Esophagus muscularis mucosa (tissue), 4 donors: ENCODE data around the gene TPD52L2.

Source experiments
- CTCF ChIP-seq, 3 experiments: fragments of 200-600 bp in 2 of 3; fragments of 450-650 bp in 1 of 3; sonication (generic) in 2 of 3; IDR thresholded peaks; one replicate each; pipeline ENCODE4 v1.5.1; 2017 to 2019; ENCODE audit warnings: antibody characterized with exemption in 3 of 3, mild to moderate bottlenecking in 2 of 3, moderate library complexity in 1 of 3
- EP300 ChIP-seq: sonication (generic); formaldehyde crosslinking; IDR thresholded peaks from one replicate; pipeline ENCODE4 v1.6.1; 2017; ENCODE audit warnings: antibody characterized with exemption
- POLR2A ChIP-seq: fragments of 450-650 bp; IDR thresholded peaks from one replicate; pipeline ENCODE4 v1.6.1; 2017; ENCODE audit warnings: antibody characterized with exemption, moderate library complexity, mild to moderate bottlenecking, low read depth
- POLR2AphosphoS5 ChIP-seq, 2 donors: sonication (generic); formaldehyde crosslinking; IDR thresholded peaks; one replicate each; pipeline ENCODE4 v1.6.1; 2017; ENCODE audit warnings: antibody characterized with exemption in 2 of 2

GRCh38 chr20:63931735-63932134 is 66.7 kb downstream of the TPD52L2 start:
- TF ChIP-seq CTCF (IDR thresholded peaks at IDR 0.05) (no peak), POLR2AphosphoS5 (IDR thresholded peaks at IDR 0.05) (no peak), POLR2A (no peak), EP300 (no peak)
